ENCODE measurements around the gene APOL1.
"Not testable (repeated sequence)": the region's sequence is repeated elsewhere in the genome, so short reads cannot be mapped to it uniquely, and the experiment has no call there.

The APOL1 gene, protein sequence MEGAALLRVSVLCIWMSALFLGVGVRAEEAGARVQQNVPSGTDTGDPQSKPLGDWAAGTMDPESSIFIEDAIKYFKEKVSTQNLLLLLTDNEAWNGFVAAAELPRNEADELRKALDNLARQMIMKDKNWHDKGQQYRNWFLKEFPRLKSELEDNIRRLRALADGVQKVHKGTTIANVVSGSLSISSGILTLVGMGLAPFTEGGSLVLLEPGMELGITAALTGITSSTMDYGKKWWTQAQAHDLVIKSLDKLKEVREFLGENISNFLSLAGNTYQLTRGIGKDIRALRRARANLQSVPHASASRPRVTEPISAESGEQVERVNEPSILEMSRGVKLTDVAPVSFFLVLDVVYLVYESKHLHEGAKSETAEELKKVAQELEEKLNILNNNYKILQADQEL

DNA sequence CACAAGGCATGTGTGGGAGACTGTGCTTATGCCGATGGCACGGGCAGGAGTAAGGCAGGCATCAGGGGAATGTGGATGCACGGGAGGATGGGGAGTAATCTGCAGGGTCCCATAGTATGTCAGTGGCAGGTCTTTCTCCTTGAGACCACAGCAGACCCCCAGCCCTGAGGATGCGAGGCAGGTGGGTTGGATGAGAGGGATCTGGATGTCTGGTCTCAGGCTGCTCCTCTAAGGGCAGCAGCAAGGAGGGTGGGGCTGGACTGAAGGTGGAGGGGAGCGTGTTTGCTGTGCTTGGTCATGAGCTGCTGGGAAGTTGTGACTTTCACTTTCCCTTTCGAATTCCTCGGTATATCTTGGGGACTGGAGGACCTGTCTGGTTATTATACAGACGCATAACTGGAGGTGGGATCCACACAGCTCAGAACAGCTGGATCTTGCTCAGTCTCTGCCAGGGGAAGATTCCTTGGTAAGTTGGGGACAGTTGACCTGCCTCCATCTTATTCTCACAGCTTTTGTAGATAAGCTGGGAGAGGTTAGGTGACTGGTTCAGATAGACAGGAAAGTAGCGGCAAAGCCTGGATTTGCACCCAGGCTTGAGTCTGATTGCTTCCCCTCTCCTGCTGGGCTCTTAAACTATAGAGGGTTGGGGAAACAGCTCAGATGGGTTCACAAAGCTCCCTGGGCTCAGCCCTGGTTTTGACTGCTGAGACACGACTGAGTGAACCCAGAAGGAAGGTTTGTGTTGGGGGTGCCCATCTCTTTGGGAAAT lies at the start of gene APOL1:
TSS of gene APOL1 (plus strand) at position 380 of the 769 bp plus-strand sequence. CDS start 1,823 bp downstream, outside the sequence.
- peak; percentile 79 for DNase-seq (ENCODE audit: low spot score)

DNA sequence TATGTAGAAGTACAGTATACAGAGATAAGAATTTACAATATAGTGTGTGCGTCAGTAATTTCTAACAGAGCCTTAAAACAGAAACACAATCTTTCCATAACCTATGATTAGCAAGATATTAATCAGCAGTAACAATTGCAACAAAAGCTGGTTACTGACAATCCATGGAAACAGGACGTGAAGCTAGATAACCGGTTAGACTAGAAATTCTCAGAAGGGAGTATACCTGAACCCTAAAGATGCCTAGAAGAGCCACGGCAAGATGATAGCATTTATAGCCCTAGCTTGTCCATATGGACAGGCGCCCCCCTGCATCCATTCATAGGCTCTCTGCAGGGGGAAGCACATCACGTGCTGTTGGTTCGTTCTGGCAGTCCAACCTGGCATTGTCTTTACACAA lies 49.5 kb upstream of the APOL1 start:
- not testable (repeated sequence) for DNase-seq (ENCODE audit: low spot score)

DNA sequence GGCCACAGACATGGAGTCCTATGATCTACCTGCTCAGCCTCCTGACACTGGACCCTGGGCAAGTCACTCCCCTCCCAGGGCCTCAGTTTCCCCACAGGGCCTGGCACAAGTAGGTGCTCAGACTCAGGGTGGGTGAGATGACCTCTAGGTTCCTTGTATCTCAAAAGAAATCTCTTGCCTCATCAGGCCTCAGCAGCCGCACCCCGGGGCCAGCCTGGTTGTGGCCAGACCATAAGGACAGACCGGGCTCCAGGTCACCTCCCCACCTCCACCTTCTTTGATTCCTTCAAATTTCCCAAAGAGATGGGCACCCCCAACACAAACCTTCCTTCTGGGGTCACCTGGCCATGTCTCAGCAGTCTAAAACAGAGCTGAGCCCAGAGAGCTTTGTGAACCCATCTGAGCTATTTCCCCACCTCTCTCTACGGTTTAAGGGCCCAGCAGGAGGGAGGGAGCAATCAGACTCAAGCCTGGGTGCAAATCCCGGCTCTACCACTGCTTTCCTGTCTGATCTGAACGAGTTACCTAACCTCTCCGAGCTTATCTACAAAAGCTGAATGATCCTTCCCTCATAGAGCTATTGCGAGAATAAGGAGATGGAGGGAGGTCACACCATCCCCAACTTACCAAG lies 48.8 kb upstream of the APOL1 start:
- no peak for DNase-seq (ENCODE audit: low spot score)

DNA sequence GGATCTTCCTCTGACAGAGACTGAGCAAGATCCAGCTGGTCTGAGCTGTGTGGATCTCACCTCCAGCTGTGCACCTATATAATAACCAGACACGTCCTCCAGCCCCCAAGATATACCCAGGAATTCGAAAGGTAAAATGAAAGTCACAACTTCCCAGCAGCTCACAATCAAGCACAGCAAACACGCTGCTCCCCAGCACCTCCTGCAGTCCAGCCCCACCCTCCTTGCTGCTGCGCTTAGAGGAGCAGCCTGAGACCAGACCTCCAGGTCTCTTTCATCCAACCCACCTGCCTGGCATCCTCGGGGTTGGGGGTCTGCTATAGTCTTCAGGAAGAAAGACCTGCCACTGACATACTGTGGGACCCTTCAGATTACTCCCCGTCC lies 48.3 kb upstream of the APOL1 start:
- no peak for DNase-seq (ENCODE audit: low spot score)

DNA sequence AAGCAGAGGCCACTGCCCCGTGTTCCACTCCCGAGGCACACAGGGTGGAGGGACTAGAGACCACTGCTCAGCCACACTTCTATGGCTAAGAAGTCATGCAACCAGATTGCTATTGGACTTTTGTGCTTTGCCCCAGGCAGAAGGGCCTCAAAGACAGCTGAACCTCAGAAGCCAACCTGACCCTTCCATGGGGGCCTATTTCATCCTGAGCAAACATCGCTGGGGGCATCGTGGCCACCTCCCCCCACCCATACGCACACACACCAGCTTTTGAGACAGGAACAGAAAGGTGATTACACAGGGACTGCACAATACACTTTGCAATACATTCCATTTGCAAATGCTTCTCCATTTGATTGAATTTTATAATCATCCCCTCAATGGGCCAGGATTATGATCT lies 47.4 kb upstream of the APOL1 start:
- not testable (repeated sequence) for DNase-seq (ENCODE audit: low spot score)

DNA sequence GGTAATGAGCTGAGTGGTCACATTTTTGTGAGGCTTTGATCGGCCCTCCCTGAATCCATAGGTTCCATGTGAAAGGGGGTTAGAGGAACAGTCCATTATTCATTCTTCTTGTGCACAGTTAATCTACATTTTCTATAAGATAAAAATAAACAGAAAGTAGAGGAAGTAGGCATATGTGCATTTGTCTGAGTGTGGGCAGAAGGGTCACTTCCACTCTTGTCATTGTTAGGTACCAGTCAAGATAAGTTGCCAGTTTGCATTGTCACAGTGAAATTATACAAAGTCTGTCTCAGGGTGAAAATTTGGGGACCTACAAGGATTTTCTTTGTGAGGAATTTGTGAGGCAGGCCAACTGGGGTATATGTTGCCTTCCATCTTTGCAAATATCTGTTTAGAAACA lies 46.7 kb upstream of the APOL1 start:
- no peak for DNase-seq (ENCODE audit: low spot score)

DNA sequence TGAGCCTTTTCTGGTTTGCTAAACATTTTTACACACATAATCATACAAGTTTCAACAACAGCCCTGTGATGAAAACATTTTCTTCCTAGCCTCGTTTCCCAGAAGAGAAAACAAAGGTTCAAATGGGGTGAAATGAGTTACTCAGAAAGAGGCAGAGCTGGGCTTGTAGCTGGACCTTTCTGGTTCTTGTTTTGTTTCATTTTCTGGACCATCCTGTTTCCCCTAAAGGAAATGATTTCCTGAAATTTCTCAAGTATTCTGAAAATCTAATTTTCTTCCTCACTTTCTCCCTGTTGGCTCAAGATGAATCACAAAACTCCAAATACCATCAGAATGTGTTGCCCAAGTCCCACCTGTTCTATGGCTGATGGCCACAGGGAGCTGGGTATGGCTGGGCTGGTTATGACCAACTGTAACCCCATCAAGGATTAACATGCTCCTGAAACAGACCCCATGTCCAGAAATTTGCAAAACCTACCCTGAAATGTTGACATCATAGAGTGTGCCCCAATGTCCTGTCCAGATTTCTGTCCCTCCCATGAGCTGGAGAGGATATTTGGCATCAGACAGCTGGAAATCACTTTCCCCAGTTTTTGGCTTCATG lies 44.7 kb upstream of the APOL1 start:
- DNase-seq (ENCODE audit: low spot score) = no peak

DNA sequence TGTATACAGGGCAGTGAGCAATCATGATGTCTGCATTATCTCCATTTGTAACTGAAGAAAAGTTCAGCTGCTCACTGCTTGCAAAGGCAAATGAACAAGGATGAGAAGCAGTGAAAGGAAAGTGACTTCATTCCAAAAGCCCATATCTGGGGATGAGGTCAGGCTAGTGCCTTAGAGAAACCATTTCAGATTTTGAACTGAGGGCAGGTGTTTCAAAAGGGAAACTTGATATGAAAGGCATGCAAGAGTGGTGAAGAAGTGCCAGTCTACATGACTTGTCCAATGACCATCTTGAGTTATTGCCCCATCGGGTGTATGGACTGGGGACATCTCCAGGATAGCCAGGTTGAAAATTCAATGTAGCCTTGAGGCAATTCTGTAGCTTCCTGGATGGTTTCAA lies 44.0 kb upstream of the APOL1 start:
- DNase-seq (ENCODE audit: low spot score) = no peak

DNA sequence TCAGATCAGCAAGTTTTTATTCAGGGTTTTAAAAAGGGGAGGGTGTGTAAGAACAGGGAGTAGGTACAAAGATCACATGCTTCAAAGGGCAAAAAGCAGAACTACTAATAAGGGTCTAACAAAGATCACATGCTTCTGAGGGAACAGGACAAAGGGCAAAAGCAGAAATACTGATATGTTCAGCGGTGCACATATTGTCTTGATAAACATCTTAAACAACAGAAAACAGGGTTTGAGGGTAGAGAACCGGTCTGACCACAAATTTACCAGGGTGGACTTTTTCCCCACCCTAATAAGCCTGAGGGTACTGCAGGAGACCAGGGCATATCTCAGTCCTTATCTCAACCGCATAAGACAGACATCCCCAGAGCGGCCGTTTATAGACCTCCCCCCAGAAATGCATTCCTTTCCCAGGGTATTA lies 43.4 kb upstream of the APOL1 start:
- DNase-seq (ENCODE audit: low spot score) = not testable (repeated sequence)

DNA sequence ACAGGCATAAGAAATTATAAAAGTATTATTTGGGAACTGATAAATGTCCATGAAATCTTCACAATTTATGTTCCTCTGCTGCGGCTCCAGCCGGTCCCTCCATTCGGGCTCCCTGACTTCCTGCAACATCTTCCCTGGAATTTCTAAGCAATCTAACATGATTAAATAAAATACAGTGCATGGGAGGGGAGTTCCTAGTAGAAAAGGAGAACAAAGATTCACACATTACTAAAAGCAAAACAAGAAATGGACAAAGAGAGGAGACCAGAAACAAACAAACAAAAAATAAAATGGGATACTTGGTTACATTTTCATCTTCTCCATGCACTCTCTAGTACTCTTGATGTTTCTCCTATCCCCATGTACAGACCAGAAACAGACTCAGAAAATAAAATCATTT lies 42.7 kb upstream of the APOL1 start:
- no peak for DNase-seq (ENCODE audit: low spot score)

DNA sequence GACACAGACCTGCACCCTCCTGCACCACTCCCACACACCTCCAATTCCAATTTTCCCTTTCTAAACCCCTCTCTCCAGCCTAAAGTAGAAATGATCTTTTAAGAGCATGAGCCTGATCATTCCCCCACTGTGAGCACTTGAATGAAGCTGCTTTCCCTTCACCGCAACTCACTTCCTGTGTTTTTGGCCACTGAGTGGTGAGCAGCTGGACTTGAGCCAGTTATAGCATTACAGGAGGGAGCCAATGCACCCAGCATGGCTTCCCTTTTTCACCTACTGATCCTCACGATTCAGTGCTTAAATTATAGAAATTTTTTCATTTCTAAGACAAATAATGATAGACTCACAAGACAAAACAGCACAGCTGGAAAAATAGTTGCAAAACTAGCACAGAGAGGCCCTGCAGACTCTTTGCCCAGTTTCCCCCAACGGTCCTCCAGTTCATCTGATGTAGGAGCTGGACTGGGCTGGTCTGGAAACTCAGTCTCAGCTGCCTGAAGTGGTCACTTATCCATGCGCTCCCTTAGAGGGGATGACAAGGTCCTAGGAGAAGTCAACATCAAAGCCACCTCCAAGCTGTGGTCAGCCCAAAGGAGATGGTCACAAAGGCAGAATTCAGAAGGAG lies 41.6 kb upstream of the APOL1 start:
- no peak for DNase-seq (ENCODE audit: low spot score)

DNA sequence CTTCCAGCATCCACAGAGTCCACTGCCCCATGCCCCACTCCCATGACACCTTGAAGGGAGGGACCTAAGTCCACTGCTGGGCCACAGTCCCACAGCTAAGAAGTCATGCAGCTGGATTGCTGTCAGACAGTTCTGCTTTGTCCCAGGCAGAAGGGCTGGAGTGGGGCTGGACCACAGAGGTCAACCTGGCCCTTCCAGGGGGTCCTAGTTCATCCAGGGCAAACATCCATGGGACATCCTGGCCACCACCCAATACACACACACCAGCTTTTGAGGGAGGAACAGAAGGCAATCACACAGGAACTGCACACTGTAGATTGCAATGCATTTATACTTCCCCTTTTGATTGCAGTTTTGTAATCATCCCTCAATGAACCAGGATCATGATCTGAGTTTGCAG lies 40.0 kb upstream of the APOL1 start:
- DNase-seq (ENCODE audit: low spot score) = no peak

DNA sequence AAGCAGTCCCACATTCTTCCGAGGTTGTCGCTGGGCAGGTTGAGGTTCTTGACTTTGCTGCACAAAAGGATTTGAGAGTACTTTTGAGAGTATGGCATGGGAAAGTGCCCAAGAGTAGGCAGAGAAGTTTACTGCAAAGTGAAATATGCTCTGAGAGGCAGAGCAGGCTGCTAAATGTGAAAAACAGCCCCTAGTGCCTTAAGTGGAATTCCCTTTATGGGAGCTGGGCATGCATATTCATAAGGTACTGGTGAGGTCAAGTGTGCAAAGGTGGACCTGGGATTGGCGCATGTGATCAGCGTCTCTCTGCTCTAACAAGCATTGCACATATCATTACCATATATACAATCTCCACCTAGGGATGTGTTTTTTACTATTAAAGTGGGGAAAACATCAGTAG lies 39.3 kb upstream of the APOL1 start:
- no peak for DNase-seq (ENCODE audit: low spot score)

DNA sequence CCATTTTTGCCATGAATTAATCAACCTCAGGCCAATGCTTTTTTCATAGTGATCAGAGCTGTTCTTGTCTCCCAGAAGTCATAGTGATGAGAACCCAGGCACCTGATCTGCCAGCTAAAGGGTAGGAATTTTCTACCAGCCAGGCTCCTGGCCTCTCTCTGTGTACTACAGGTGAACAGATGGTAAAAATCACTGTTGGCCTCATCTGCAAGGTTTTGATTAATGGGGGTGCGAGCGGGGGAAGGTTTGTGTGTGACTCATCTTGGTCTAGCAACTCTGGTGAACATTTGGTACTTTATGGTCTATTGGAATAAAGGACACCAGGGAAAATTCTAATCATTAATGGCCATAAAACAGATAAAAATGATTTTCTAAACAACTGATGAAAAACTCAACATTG lies 37.0 kb upstream of the APOL1 start:
- no peak for DNase-seq (ENCODE audit: low spot score)

DNA sequence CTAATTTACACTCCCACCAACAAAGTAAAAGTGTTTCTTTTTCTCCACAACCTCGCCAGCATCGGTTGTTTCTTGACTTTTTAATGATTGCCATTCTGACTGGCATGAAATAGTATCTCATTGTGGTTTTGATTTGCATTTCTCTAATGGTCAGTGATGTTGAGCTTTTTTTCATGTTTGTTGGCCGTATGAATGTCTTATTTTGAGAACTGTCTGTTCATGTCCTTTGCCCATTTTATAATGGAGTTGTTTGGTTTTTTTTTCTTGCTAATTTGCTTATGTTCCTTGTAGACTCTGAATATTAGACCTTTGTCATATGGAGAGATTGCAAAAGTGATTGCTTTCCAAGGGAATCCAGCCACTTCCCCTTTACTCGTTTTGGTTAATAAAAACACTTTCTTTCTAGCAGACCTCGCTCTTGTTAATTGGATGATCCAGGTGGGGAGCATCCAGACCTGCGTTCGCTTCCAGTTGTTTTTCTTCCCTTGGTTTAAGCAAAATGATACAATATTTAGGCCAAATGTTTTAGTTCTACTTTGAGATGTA lies 34.2 kb upstream of the APOL1 start:
- DNase-seq (ENCODE audit: low spot score) = no peak

DNA sequence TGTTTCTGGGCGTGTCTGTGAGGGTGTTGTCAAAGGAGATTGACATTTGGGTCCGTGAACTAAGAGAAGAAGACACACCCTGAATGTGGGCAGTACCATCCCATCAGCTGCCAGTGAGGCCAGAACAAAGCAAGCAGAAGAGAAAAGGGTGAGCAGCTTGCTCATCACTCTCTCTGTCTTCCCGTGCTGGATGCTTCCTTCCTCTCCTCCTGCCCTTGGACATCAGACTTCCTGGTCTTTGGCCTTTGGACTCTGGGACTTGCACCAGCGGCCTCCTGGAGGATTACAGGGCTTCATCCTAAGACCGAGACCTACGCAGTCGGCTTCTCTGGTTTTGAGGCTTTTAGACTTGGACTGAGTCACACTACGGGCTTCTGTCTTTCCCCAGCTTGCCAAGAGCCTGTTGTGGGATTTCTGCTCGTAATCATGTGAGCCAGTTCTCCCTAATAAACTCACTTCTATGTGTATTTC lies 32.4 kb upstream of the APOL1 start:
- peak; percentile 40 for DNase-seq (ENCODE audit: low spot score)

DNA sequence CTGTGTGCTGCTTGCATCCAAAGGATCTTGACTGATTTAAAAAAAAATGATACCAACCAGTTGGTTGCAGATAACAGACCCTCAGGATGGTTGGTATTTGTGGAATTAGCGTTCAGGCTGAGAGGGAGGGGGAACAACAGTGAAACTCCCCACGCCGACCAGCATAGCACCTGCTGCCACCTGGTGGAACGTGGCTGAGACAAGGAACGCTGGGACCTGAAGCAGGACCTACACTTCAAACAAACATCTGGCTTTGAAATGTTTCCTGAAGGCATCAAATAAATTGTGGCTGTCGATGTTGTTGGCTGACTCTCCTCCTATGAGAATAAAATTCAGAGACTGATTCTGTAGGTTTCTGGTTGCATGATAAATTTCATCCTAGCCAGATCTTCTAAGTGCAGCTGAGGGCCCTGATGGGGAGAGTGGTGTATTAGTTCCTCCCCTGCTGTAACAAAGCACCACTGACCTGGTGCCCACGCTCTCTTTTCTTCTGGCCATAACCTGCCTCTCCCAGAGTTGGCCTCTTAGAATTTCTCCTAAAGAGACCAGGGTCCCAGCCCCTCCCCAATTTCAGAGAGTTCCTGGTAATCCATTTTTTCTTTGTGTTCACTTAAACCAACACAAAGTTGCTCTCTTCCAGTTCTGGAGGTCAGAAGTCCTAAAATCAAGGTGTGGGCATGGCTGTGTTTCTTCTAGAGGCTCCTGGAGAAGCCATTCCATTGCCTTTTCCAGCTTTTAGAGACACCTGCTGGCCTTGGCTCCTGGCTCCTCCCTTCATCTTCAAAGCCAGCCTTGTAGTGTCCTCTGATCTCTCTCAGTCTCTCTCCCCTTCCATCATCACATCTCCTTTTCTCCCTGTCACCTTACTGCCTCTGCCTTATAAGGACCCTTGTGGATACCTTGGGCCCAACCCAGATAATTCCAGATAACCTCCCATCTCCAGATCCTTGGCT lies 30.9 kb upstream of the APOL1 start:
- peak; percentile 66 for DNase-seq (ENCODE audit: low spot score)

DNA sequence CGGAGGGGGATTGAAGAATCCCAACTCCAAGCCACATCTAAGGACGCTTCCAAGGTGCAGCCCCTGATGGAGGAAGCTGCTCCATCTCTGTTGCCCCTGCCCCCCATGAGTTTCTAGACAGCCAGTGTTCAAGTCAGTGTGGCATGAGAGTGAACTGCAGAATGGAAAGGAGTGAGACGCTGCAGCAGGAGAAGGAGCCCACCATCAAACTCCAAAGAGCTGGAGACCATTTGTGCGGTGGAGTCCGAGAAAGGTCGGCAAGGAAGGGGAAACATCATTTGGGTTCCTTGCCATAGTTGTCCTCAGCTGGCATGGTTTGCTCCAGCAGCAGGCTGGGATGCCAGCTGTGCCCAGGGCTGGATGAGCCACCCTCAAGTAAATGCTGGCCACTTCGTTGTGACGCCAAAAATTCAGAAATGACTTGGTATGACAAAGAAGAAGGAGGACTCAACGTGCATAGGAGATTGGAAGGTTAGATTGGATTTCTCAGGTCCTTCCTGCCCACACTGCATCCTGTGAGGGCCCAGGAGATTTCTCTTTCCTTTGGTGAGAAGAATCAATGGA lies 30.0 kb upstream of the APOL1 start:
- DNase-seq (ENCODE audit: low spot score) = no peak

DNA sequence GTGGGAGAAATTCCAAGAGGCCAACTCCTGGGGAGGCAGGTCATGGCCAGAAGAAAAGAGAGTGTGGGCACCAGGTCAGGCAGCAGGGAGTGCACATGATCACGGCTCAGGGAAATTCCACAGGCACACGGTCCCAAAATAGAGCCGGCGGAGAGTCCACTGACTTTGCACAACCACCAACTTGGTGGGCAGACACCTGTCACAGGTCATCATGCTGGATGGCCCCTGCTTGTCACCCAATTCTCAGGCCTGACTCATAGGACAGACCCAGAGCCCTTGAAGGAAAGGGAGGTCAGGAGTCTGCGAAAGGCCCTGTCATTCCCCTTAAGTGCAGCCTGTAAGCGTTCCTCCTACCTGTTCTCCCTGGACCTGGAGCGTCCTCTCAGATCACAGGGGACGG lies 29.4 kb upstream of the APOL1 start:
- no peak for DNase-seq (ENCODE audit: low spot score)

DNA sequence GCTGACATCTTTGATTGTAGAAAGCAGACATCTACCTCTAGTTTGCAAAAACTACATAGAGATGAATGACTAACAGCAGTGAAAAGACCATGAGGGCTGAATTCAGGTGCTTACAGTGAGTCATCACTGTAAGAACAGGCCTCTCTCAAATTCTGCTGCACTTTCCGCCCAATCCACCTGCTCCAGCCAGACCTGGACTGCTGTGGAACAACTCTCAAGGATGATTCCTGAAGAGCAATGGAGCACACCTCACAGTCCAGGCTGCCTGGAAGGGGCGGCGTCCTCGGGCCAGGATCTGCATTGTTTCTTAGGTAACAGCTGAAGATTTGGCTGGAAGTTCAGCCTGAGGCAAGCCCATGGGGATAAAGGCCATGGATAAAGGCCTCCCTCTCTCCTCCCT lies 28.7 kb upstream of the APOL1 start:
- DNase-seq (ENCODE audit: low spot score) = no peak

Measured in hematopoietic multipotent progenitor cell treated with erythropoietin and hydrocortisone succinate and interleukin-3 and kit ligand, for 17 days (in vitro differentiated cells).